IgD-negative memory B cell (primary cell): ENCODE data around the gene SLC52A1. TPM values are rescaled to one million over a fixed set of nuclear protein-coding genes. Genes with fewer than 3 reads are reported as not detected.
"Not testable (repeated sequence)": the region's sequence is repeated elsewhere in the genome, so short reads cannot be mapped to it uniquely, and the experiment has no call there.

Source experiments
- H3K27ac Mint-ChIP-seq, 3 donors: one replicate each; pipeline ENCODE4 v1.8.0; 2020 to 2022; ENCODE audit warnings: mild to moderate bottlenecking in 3 of 3, mixed read lengths in 3 of 3, moderate library complexity in 1 of 3
- H3K27me3 Mint-ChIP-seq: one replicate; pipeline ENCODE4 v1.8.0; 2021; ENCODE audit warnings: mixed read lengths
- H3K36me3 Mint-ChIP-seq: one replicate; pipeline ENCODE4 v1.8.0; 2020; ENCODE audit warnings: mild to moderate bottlenecking, mixed read lengths
- H3K4me1 Mint-ChIP-seq, 3 donors: one replicate each; pipeline ENCODE4 v1.8.0; 2020 to 2022; ENCODE audit warnings: mixed read lengths in 3 of 3, mild to moderate bottlenecking in 1 of 3
- H3K4me3 Mint-ChIP-seq, 4 donors: one replicate each; pipeline ENCODE4 v1.8.0; 2020 to 2022; ENCODE audit warnings: mild to moderate bottlenecking in 4 of 4, mixed read lengths in 4 of 4, moderate library complexity in 3 of 4
- H3K9me3 Mint-ChIP-seq, 3 donors: one replicate each; pipeline ENCODE4 v1.8.0; 2020 to 2021; ENCODE audit warnings: mixed read lengths in 3 of 3, mild to moderate bottlenecking in 1 of 3
- polyA plus RNA-seq: library from polyadenylated mRNA; unstranded; fragments of 300-500 nt; fragmentation: Illumina TruSeq; gene quantifications from one replicate; pipeline ENCODE4 v1.2.3, GENCODE V29; 2021

Gene SLC52A1
- polyA plus RNA-seq, 1 donor from 2014 or later: not detected

- Mint-ChIP-seq H3K4me3 (peak overlapping the region in 1 of 4 donors; percentile 39), H3K27ac (no peak overlapping the region), H3K4me1 (peaks cover 5 to 9% (median 6%) of the 10 kb centered on the region in 3 donors)
These were observed 8.3 kb upstream of the SLC52A1 start for GRCh38 chr17:5043524-5043923.

GRCh38 chr17:5042157-5043022 lies 7.2 kb upstream of the SLC52A1 start:
- Mint-ChIP-seq H3K4me3 (peak overlapping the region in 1 of 4 donors; percentile 80), H3K9me3 (no peaks in the 10 kb centered on the region), H3K27ac (no peak overlapping the region), H3K4me1 (peaks cover under 1 to 5% (median 3%) of the 10 kb centered on the region in 3 donors), H3K36me3 (no peaks in the 10 kb centered on the region), H3K27me3 (no peaks in the 10 kb centered on the region)

More at GRCh38 chr17:5043524-5043923, 8.3 kb upstream of the SLC52A1 start:
- Mint-ChIP-seq H3K27me3 (no peaks in the 10 kb centered on the region), H3K36me3 (no peaks in the 10 kb centered on the region), H3K9me3 (no peaks in the 10 kb centered on the region)

DNA sequence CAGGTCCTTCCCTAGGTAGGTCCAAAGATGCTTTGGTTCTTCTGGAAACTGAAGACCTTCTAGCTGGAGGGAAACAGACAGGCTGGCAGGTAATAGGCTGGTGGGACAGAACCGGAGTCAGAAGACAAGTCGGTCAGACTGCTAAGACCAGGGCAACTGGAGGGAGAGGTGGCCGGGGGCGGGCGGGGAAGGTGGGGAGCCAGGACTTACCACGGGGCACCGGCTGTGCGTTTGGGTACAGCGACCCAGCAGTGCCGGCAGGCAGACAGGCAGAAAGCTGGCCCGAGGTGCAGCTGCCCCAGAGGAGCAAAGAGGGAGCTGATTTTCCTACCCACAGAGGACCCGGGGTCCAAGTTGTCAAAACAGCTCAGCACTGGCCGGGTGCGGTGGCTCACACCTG lies 575 bp downstream of the SLC52A1 start:
- Mint-ChIP-seq H3K9me3 (no peaks in the 10 kb centered on the region), H3K4me3 (no peak overlapping the region), H3K27ac (no peak overlapping the region)

DNA sequence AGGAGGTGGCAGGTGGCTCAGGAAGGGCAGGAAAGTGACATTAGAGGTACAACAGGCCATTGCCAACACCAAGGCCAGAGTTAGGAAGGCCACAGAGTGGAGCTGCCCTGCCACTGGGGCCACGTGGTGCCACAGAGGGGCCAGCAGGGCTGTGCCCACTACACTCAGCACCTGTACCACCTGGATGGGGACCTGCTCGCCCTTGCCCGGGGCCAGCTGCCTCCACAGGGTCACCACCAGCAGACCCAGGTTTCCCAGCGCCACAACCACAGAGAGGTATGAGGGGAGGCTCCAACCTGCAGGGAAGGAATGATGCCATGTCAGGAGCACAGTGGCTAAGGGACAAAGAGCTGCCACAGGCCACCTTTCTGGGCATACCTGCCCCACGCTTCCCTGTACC lies 1.2 kb downstream of the SLC52A1 start:
- no peak overlapping the region for H3K27ac Mint-ChIP-seq
- no peaks in the 10 kb centered on the region for H3K9me3 Mint-ChIP-seq
- H3K36me3 Mint-ChIP-seq: no peaks in the 10 kb centered on the region
- peaks cover 3% of the 10 kb centered on the region for H3K27me3 Mint-ChIP-seq
- H3K4me3 Mint-ChIP-seq: no peak overlapping the region
- H3K4me1 Mint-ChIP-seq: peaks cover 6 to 15% (median 12%) of the 10 kb centered on the region in 3 donors

More for the DNA sequence above, 575 bp downstream of the SLC52A1 start:
- peaks cover 3% of the 10 kb centered on the region for H3K27me3 Mint-ChIP-seq
- H3K4me1 Mint-ChIP-seq: peaks cover 6 to 15% (median 12%) of the 10 kb centered on the region in 3 donors
- no peaks in the 10 kb centered on the region for H3K36me3 Mint-ChIP-seq

- Mint-ChIP-seq H3K27me3 (peaks cover 3% of the 10 kb centered on the region), H3K36me3 (no peaks in the 10 kb centered on the region), H3K9me3 (no peaks in the 10 kb centered on the region), H3K27ac (no peak overlapping the region), H3K4me1 (peaks cover 6 to 15% (median 12%) of the 10 kb centered on the region in 3 donors), H3K4me3 (peak overlapping the region in 2 of 4 donors; percentile 8 to 37)
These were observed 1.7 kb downstream of the SLC52A1 start for GRCh38 chr17:5033352-5034015.

DNA sequence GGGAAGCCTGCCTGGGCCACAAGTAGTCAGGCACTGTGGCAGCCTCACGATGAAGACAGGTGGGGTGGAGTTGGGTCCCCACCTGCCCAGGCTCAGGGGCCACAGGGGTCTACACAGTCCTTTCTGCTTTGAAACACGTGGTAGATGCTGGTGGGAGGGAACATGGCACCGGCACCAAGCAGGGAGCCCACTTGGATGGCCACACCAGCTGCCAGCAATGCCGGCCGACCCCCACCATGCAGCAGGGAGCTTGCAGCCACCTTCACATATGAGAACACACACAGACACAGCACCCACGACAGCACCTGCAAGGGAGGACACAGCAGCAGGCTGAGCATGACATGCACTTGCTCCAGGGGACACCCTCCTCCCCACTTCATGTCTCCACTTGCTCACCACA lies 2.4 kb downstream of the SLC52A1 start:
- Mint-ChIP-seq H3K4me1 (peaks cover 6 to 15% (median 12%) of the 10 kb centered on the region in 3 donors), H3K9me3 (no peaks in the 10 kb centered on the region), H3K4me3 (peak overlapping the region in 1 of 4 donors; percentile 57), H3K27me3 (peaks cover 3% of the 10 kb centered on the region), H3K27ac (no peak overlapping the region), H3K36me3 (no peaks in the 10 kb centered on the region)

GRCh38 chr17:5031365-5032082 lies 3.7 kb downstream of the SLC52A1 start:
- H3K27ac Mint-ChIP-seq: peak overlapping the region in 2 of 3 donors; percentile 87 to 91
- H3K4me1 Mint-ChIP-seq: peaks cover 6 to 15% (median 12%) of the 10 kb centered on the region in 3 donors
- peaks cover 3% of the 10 kb centered on the region for H3K27me3 Mint-ChIP-seq
- H3K9me3 Mint-ChIP-seq: no peaks in the 10 kb centered on the region
- H3K36me3 Mint-ChIP-seq: no peaks in the 10 kb centered on the region
- H3K4me3 Mint-ChIP-seq: peak overlapping the region; percentile 81 to 96 (median 90)

- H3K4me3 Mint-ChIP-seq: peak overlapping the region in 2 of 4 donors; percentile 15 to 86
- H3K4me1 Mint-ChIP-seq: peaks cover 6 to 15% (median 14%) of the 10 kb centered on the region in 3 donors
- H3K36me3 Mint-ChIP-seq, H3K27me3 Mint-ChIP-seq, H3K9me3 Mint-ChIP-seq: not testable (repeated sequence)
- peak overlapping the region; percentile 16 to 69 (median 39) for H3K27ac Mint-ChIP-seq
These were observed 5.1 kb downstream of the SLC52A1 start for GRCh38 chr17:5030168-5030567.

- Mint-ChIP-seq H3K27ac (no peak overlapping the region), H3K27me3 (no peaks in the 10 kb centered on the region), H3K36me3 (no peaks in the 10 kb centered on the region), H3K4me3 (no peak overlapping the region), H3K4me1 (peaks cover 6 to 15% (median 13%) of the 10 kb centered on the region in 3 donors), H3K9me3 (no peaks in the 10 kb centered on the region)
These were observed 7.3 kb downstream of the SLC52A1 start for GRCh38 chr17:5027916-5028315.

- no peak overlapping the region for H3K4me3 Mint-ChIP-seq
- H3K36me3 Mint-ChIP-seq: no peaks in the 10 kb centered on the region
- no peak overlapping the region for H3K27ac Mint-ChIP-seq
- peaks cover 6 to 15% (median 13%) of the 10 kb centered on the region in 3 donors for H3K4me1 Mint-ChIP-seq
- H3K9me3 Mint-ChIP-seq: no peaks in the 10 kb centered on the region
- no peaks in the 10 kb centered on the region for H3K27me3 Mint-ChIP-seq
These were observed 7.9 kb downstream of the SLC52A1 start for GRCh38 chr17:5027299-5027698.

- Mint-ChIP-seq H3K4me1 (peaks cover 0 to 2% (median 0%) of the 10 kb centered on the region in 3 donors), H3K27ac (peak overlapping the region in 1 of 3 donors; percentile 4), H3K27me3 (no peaks in the 10 kb centered on the region), H3K9me3 (no peaks in the 10 kb centered on the region), H3K36me3 (peaks cover 2% of the 10 kb centered on the region), H3K4me3 (no peak overlapping the region)
These were observed 10.6 kb downstream of the SLC52A1 start for GRCh38 chr17:5024604-5025003.

GRCh38 chr17:5023588-5024147 lies 11.6 kb downstream of the SLC52A1 start:
- Mint-ChIP-seq H3K9me3 (no peaks in the 10 kb centered on the region), H3K36me3 (peaks cover 4% of the 10 kb centered on the region), H3K27ac (no peak overlapping the region), H3K4me3 (no peak overlapping the region), H3K4me1 (peaks cover 0 to 6% (median 2%) of the 10 kb centered on the region in 3 donors), H3K27me3 (no peaks in the 10 kb centered on the region)

DNA sequence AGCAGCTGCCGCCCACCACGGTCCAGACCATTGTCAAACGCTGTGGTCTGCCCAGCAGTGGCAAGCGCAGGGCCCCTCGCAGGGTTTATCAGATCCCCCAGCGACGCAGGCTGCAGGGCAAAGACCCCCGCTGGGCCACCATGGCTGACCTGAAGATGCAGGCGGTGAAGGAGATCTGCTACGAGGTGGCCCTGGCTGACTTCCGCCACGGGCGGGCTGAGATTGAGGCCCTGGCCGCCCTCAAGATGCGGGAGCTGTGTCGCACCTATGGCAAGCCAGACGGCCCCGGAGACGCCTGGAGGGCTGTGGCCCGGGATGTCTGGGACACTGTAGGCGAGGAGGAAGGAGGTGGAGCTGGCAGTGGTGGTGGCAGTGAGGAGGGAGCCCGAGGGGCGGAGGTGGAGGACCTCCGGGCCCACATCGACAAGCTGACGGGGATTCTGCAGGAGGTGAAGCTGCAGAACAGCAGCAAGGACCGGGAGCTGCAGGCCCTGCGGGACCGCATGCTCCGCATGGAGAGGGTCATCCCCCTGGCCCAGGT lies 13.0 kb downstream of the SLC52A1 start:
- H3K9me3 Mint-ChIP-seq: no peaks in the 10 kb centered on the region
- H3K27ac Mint-ChIP-seq: peak overlapping the region in 2 of 3 donors; percentile 18 to 31
- peaks cover 4% of the 10 kb centered on the region for H3K36me3 Mint-ChIP-seq
- no peak overlapping the region for H3K4me3 Mint-ChIP-seq
- no peaks in the 10 kb centered on the region for H3K27me3 Mint-ChIP-seq
- H3K4me1 Mint-ChIP-seq: peaks cover 0 to 6% (median 2%) of the 10 kb centered on the region in 3 donors

GRCh38 chr17:5020502-5021023 lies 14.7 kb downstream of the SLC52A1 start:
- Mint-ChIP-seq H3K27ac (peak overlapping the region in 1 of 3 donors; percentile 57), H3K4me3 (no peak overlapping the region), H3K27me3 (no peaks in the 10 kb centered on the region)

More at GRCh38 chr17:5020502-5021023, 14.7 kb downstream of the SLC52A1 start:
- H3K36me3 Mint-ChIP-seq: peaks cover 8% of the 10 kb centered on the region
- H3K9me3 Mint-ChIP-seq: no peaks in the 10 kb centered on the region
- H3K4me1 Mint-ChIP-seq: peaks cover 5 to 10% (median 5%) of the 10 kb centered on the region in 3 donors
